SKM-1 (cell line): ENCODE measurements around the gene FGR.
"Not testable (repeated sequence)": the region's sequence is repeated elsewhere in the genome, so short reads cannot be mapped to it uniquely, and the experiment has no call there.

Source experiments
- DNase-seq: peaks from one replicate; lab custom pipeline; 2025; ENCODE audit not compliant: unreplicated experiment; lab: John Stamatoyannopoulos, UW

FGR gene

GRCh38 chr1:27634985-27635367, at the start of gene FGR:
FGR (minus strand) TSS chr1:27635185; CDS start chr1:27623916, 11,269 bp downstream.
- no peak for DNase-seq

GRCh38 chr1:27684176-27684575, 49.2 kb upstream of the FGR start:
- DNase-seq, result no peak

GRCh38 chr1:27682351-27682944, 47.5 kb upstream of the FGR start:
- DNase-seq, result no peak

DNA sequence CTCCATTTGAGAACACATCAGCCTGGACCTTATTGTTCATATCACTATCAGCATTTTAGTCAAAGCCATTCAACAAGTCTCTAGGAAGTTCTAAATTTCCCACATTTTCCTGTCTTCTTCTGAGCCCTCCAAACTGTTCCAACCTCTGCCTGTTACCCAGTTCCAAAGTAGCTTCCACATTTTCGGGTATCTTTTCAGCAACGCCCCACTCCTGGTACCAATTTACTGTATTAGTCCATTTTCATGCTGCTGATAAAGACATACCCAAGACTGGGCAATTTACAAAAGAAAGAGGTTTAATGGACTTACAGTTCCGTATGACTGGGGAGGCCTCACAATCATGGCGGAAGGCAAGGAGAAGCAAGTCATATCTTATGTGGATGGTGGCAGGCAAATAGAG, 46.6 kb upstream of the FGR start:
- not testable (repeated sequence) for DNase-seq

GRCh38 chr1:27680225-27680791, 45.3 kb upstream of the FGR start:
- DNase-seq, result not testable (repeated sequence)

GRCh38 chr1:27678747-27679146, 43.8 kb upstream of the FGR start:
- no peak for DNase-seq

- DNase-seq, result no peak
Observed at GRCh38 chr1:27676410-27676809, 41.4 kb upstream of the FGR start.

GRCh38 chr1:27672750-27673112, 37.7 kb upstream of the FGR start:
- DNase-seq, result no peak

DNA sequence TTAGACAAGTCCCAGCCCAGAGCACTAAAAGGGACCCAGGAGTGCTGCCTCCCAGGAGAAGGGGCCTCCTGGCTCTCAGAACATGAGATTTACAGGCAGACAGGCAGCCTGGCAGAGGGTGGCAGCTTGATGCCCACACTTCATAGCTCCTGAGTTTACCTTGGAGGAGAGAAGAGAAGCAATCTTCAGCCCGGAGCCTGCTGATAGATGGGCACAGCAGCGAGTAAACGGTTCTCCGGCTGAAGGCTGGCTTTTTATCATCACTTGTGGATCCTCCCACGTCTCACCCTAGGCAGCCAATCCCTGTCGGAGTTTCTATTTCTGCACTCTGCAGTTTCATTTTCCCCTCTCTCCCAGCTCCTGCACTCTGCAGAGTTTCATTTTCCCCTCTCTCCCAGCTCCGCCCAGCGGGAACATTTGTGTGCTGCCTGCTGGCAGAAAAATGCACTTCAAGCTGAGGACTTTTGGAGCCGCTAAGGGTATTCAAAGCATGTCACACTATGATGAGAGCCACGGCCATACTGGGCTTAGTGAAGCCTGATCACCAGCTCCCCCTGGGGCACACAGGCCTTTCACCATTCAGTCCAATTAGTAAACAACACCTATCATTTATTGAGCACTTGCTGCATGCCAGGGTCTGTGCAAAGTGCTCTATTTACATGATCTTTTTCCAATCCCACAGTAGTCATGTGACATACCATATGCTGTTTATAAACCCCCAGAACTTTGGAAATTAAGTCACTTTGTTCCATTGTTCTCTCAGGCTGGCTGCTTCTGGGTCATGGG, 37.2 kb upstream of the FGR start, which contains the start of gene IFI6:
Gene IFI6 (minus strand): TSS at position 229 of the 786 bp plus-strand sequence. CDS start 2,878 bp downstream, outside the sequence.
- peak; percentile 68 for DNase-seq

DNA sequence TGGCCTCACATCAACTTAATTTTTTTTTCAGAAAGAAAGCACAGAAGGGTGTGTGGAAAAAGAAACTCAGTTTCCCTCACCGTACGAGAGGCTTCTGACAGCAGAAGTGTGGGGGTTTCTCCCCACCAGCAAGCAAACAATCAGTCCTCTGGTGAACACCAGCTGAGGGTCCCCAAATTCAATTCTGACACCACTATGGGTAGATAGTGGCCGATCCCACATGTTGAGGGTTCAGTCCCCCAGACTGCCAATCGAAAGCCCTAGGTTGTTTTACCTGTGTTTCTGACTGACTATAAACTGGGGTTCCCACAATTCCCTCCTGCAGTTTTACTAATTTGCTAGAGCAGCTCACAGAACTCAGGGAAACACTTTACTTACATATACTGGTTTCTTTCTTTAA, 34.9 kb upstream of the FGR start:
- DNase-seq, result no peak

- peak; percentile 31 for DNase-seq
Observed at GRCh38 chr1:27668808-27669723, 34.1 kb upstream of the FGR start.

DNA sequence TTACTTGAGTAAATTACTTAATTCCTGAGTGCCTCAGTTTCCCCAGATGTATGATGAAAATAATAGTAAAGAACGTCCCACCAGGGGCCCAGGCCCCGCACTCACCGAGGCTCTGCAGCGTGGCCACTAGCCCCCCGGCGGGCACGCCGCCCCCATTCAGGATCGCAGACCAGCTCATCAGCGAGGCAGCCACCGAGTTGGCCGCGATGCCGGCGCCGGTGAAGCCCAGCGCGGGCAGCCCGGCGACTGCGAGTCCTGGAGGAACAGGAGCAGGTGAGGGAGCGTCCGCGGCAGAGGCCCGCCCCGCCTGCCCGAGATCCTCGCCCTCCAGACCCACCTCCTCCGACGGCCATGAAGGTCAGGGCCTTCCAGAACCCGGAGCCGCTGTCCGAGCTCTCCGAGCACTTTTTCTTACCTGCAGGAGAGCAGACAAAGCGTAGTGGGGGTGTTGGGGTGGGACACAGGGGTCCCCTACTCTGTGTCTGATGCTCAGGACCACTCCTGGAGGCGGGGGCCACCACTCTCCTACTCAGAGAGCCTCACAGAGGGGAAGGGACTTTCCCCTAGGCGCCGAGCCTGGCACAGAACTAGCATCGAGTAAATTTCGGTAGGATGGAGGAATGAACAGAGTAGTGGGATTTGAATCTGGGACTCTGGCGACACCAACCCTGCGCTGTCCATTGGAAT, 33.3 kb upstream of the FGR start:
- no peak for DNase-seq

DNA sequence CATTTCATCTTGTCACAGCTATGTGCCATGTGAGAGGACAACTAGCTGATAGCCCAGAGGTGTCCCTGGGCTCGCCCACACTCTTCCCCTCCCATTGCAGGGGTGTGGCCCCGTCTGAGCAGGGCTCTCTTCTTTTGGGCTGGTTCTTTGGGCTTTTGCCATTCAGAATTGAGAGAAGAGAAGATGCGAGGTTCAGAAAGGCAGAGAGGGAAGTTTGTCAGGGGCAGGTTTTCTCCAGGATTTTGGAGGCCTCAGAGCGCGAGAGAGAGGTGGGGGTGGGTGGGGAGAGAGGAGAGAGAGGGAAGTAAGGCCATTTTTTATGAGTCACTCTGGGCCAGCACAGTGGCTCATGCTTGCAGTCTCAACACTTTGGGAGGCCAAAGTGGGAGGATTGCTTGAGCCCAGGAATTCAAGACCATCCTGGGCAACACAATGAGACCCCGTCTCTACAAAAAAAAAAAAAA, 31.8 kb upstream of the FGR start:
- DNase-seq, result no peak

DNA sequence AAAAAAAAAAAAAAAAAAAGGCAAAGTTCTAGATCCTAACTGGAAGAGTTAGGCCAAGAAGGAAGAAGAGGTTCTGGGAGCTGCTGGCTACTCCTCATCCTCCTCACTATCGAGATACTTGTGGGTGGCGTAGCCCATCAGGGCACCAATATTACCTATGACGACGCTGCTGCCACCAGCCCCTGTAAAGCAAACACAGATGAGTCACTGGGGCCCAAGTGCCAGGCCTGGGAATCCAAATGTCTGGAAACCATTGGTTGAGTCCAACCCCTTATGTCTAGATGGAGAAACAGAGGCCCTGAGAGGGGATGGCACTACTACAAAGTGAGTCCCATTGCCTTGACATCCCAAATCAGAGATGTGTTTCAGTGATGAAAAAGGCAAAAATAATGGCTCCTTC, 31.3 kb upstream of the FGR start:
- DNase-seq, result no peak

GRCh38 chr1:27665016-27665651, 30.1 kb upstream of the FGR start:
- DNase-seq, result no peak

DNA sequence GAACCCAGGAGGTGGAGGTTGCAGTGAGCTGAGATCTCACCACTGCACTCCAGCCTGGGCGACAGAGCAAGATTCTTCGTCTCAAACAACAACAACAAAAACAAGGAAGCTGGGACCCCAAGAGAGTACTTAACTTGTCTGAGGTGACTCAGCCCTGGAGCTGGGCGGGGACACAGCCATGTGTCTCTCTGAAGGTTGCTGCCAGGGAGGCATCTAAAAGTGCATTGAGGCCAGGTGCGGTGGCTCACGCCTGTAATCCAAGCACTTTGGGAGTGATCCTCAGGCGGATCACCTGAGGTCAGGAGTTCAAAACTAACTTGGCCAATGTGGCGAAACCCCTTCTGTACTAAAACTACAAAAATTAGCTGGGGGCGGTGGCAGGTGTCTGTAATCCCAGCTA, 29.3 kb upstream of the FGR start:
- DNase-seq, result no peak

GRCh38 chr1:27662707-27663393, 27.9 kb upstream of the FGR start:
- DNase-seq, result peak; percentile 78

DNA sequence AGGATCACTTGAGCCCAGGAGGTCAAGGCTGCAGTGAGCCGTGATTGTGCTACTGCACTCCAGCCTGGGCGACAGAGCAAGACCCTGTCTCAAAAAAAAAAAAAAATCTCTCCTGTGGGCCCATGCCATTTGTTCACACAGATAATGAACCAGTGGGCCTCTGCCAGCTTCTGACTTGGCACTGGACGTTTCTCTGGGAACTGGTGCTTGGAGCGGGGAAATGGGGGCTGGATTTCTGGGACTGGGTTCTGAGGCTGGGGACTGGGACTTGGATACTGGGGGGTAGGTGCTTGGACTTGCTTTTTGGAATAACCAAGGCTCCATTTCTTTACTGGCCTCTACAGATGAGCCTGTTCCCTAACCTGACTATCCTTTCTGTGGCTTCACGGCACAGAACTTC, 27.3 kb upstream of the FGR start:
- DNase-seq, result no peak

DNA sequence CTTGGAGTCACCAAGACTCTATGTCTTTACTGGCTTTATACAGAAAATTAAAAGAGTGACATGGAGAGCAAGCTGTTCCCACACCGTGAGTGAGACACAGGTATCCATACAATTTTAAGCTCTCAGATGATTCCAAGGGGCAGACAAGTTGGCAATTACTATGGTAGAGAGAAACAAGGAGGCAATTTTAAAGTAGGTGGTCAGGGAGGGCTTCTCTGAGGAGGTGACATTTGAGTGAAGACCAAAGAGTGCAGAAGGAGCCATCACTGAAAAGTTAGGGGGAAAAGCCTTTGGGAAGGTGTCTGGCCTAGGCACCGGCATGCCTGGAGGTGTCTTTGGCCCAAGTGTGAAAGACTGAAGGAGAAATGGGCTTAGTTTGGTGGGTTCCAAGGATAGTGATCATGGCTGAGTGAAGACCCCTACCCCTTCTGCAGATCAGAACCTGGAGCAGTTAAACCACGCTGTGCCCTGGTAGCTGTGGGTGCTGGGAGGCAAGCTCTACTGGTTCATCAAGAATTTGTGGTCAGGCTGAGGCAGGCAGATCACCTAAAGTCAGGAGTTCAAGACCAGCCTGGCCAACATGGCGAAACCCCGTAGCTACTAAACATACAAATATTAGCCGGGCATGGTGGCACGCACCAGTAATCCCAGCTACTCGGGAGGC, 26.6 kb upstream of the FGR start:
- no peak for DNase-seq
